Stimulated activated CD8-positive, alpha-beta memory T cell treated with anti-CD3 and anti-CD28 coated beads, Interleukin-7, amount 100 ng/mL, for 24 hours (primary cell): ENCODE data around the gene SEPTIN12.
"Not testable (repeated sequence)": the region's sequence is repeated elsewhere in the genome, so short reads cannot be mapped to it uniquely, and the experiment has no call there.

Experiments
- DNase-seq: peaks from one replicate; pipeline ENCODE4 v3.0.0-alpha.2; 2020; ENCODE audit warnings: low read depth

The SEPTIN12 gene

GRCh38 chr16:4802659-4803287, 14.6 kb upstream of the SEPTIN12 start:
- peak; percentile 71 for DNase-seq

- DNase-seq, result peak; percentile 27
Observed at GRCh38 chr16:4801962-4802658, 14.0 kb upstream of the SEPTIN12 start, which contains the start of gene ROGDI. ROGDI (minus strand) TSS chr16:4802633; CDS start chr16:4802571, 62 bp downstream.

GRCh38 chr16:4801051-4801961, 13.2 kb upstream of the SEPTIN12 start:
- DNase-seq, result no peak

GRCh38 chr16:4800290-4801041, 12.3 kb upstream of the SEPTIN12 start:
- no peak for DNase-seq

- no peak for DNase-seq
Observed at GRCh38 chr16:4799171-4799855, 11.2 kb upstream of the SEPTIN12 start.

- no peak for DNase-seq
Observed at GRCh38 chr16:4798456-4798855, 10.3 kb upstream of the SEPTIN12 start.

- no peak for DNase-seq
Observed at GRCh38 chr16:4797805-4798252, 9.7 kb upstream of the SEPTIN12 start.

- DNase-seq, result no peak
Observed at GRCh38 chr16:4796982-4797804, 9.0 kb upstream of the SEPTIN12 start.

GRCh38 chr16:4795828-4796572, 7.9 kb upstream of the SEPTIN12 start:
- DNase-seq, result no peak

GRCh38 chr16:4795181-4795827, 7.2 kb upstream of the SEPTIN12 start, which contains the start of gene SMIM22:
SMIM22 (plus strand) TSS chr16:4795369; CDS start chr16:4795735, 366 bp downstream.
- no peak for DNase-seq

- DNase-seq, result no peak
Observed at GRCh38 chr16:4792951-4793513, 4.9 kb upstream of the SEPTIN12 start.

GRCh38 chr16:4790871-4791270, 2.7 kb upstream of the SEPTIN12 start:
- DNase-seq, result no peak

- DNase-seq, result no peak
Observed at GRCh38 chr16:4790261-4790660, 2.1 kb upstream of the SEPTIN12 start.

GRCh38 chr16:4788910-4789309, 765 bp upstream of the SEPTIN12 start:
- no peak for DNase-seq

- DNase-seq, result no peak
Observed at GRCh38 chr16:4788489-4788889, 344 bp upstream of the SEPTIN12 start.

GRCh38 chr16:4787068-4787467, 1.1 kb downstream of the SEPTIN12 start:
- DNase-seq, result no peak

GRCh38 chr16:4785758-4786433, 2.2 kb downstream of the SEPTIN12 start:
- DNase-seq, result no peak

GRCh38 chr16:4784444-4784987, 3.6 kb downstream of the SEPTIN12 start:
- not testable (repeated sequence) for DNase-seq
